OCI-LY3 (cell line): ENCODE measurements around the gene FAM120C.

ENCODE experiments used
- H2AFZ ChIP-seq: fragments of 200-600, 300-600 bp; shearing (Covaris generic); 2 replicates; pipeline ENCODE4 v1.6.0; 2014; ENCODE audit warnings: antibody characterized with exemption, low read depth, low read length
- H3K27ac ChIP-seq: fragments of 200-600, 300-600 bp; sonication (generic); 2 replicates; pipeline ENCODE4 v1.5.1; 2014; ENCODE audit warnings: mild to moderate bottlenecking, low read length, moderate library complexity, mixed read lengths
- H3K27me3 ChIP-seq: fragments of 200-600, 300-600 bp; sonication (generic); 2 replicates; pipeline ENCODE4 v1.6.1; 2014; ENCODE audit warnings: low read depth, low read length, mixed read lengths
- H3K36me3 ChIP-seq: fragments of 200-600, 300-600 bp; sonication (generic); replicated peaks from 2 replicates; pipeline ENCODE3; 2014; ENCODE audit warnings: low read depth, low read length, mixed read lengths
- H3K4me1 ChIP-seq: fragments of 300-600, 200-600 bp; sonication (generic); 2 replicates; pipeline ENCODE4 v1.6.1; 2014; ENCODE audit warnings: low read length, mixed read lengths
- H3K4me2 ChIP-seq: fragments of 200-600, 300-600 bp; sonication (generic); 2 replicates; pipeline ENCODE4 v1.6.1; 2014; ENCODE audit warnings: low read length, mixed read lengths
- H3K4me3 ChIP-seq: fragments of 300-600, 200-600 bp; sonication (generic); 2 replicates; pipeline ENCODE4 v1.5.1; 2014; ENCODE audit warnings: antibody characterized with exemption, mild to moderate bottlenecking, low read length, moderate library complexity
- H3K79me2 ChIP-seq: fragments of 300-600, 200-600 bp; shearing (Covaris generic); 2 replicates; pipeline ENCODE4 v1.6.1; 2014; ENCODE audit warnings: mild to moderate bottlenecking, low read length, mixed read lengths
- H3K9ac ChIP-seq: fragments of 300-600, 200-600 bp; shearing (Covaris generic); 2 replicates; pipeline ENCODE4 v1.6.0; 2014; ENCODE audit warnings: mild to moderate bottlenecking, low read length, moderate library complexity
- H3K9me3 ChIP-seq: fragments of 200-600, 300-600 bp; shearing (Covaris generic); 2 replicates; pipeline ENCODE4 v1.6.1; 2014; ENCODE audit warnings: low read length, mixed read lengths; ENCODE audit not compliant: insufficient read depth
- H4K20me1 ChIP-seq: fragments of 200-600, 300-600 bp; sonication (generic); 2 replicates; pipeline ENCODE4 v1.6.1; 2016; ENCODE audit warnings: low read length, mixed read lengths; ENCODE audit not compliant: insufficient read depth
- EZH2phosphoT487 ChIP-seq: fragments of 200-600 bp; shearing (Covaris generic); IDR thresholded peaks from 2 replicates; pipeline ENCODE4 v1.6.1; 2018; ENCODE audit warnings: antibody characterized with exemption, mixed run types, low read depth
- TF ChIP-seq, protein P1 (sequence below): fragments of 200-600, 300-600 bp; sonication (generic); IDR thresholded peaks from 2 replicates; pipeline ENCODE4 v1.5.1; 2014; ENCODE audit warnings: antibody characterized with exemption, low read length, low read depth

The FAM120C gene

GRCh38 chrX:54093159-54093558 is 89.9 kb downstream of the FAM120C start:
- Histone ChIP-seq H3K9ac (no peak overlapping the region), H3K4me2 (no peak overlapping the region), H3K36me3 (no peaks in the 10 kb centered on the region), H3K79me2 (no peaks in the 10 kb centered on the region), H3K4me3 (no peak overlapping the region), H3K27ac (no peak overlapping the region), H4K20me1 (no peaks in the 10 kb centered on the region), H3K9me3 (no peaks in the 10 kb centered on the region), H3K4me1 (no peaks in the 10 kb centered on the region), H3K27me3 (no peaks in the 10 kb centered on the region), H2AFZ (no peak overlapping the region)
- TF ChIP-seq EZH2phosphoT487, result no peak
- TF ChIP-seq, protein P1, sequence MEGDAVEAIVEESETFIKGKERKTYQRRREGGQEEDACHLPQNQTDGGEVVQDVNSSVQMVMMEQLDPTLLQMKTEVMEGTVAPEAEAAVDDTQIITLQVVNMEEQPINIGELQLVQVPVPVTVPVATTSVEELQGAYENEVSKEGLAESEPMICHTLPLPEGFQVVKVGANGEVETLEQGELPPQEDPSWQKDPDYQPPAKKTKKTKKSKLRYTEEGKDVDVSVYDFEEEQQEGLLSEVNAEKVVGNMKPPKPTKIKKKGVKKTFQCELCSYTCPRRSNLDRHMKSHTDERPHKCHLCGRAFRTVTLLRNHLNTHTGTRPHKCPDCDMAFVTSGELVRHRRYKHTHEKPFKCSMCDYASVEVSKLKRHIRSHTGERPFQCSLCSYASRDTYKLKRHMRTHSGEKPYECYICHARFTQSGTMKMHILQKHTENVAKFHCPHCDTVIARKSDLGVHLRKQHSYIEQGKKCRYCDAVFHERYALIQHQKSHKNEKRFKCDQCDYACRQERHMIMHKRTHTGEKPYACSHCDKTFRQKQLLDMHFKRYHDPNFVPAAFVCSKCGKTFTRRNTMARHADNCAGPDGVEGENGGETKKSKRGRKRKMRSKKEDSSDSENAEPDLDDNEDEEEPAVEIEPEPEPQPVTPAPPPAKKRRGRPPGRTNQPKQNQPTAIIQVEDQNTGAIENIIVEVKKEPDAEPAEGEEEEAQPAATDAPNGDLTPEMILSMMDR, result no peak

- no peak for TF ChIP-seq EZH2phosphoT487
- TF ChIP-seq, protein P1, result no peak
- no peak overlapping the region for H3K9ac ChIP-seq
- H3K4me3 ChIP-seq, result no peak overlapping the region
- H3K79me2 ChIP-seq, result no peaks in the 10 kb centered on the region
- no peak overlapping the region for H3K27ac ChIP-seq
- no peaks in the 10 kb centered on the region for H3K4me1 ChIP-seq
- no peaks in the 10 kb centered on the region for H3K9me3 ChIP-seq
- H3K36me3 ChIP-seq, result no peaks in the 10 kb centered on the region
- no peaks in the 10 kb centered on the region for H4K20me1 ChIP-seq
- H2AFZ ChIP-seq, result no peak overlapping the region
- no peak overlapping the region for H3K4me2 ChIP-seq
- H3K27me3 ChIP-seq, result no peaks in the 10 kb centered on the region
These were observed 92.2 kb downstream of the FAM120C start for GRCh38 chrX:54090880-54091279.

DNA sequence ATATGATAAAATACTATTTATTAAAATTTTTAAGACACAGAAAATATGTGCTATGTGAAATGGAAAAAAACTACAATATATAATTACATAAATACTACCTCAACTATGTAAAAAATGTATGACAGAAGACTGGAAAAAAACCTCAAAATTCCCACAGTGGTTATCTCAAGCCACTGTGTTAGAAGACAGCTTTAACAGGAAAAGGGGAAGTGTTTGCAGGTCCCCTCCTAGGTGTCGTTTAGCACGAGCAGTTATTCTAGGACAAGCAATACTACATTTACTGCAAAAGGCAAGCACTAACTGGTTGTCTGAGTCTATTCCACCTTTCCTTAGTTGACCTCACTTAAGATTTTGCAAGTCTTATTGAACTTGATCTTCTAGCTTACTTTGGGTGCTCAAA is 93.9 kb downstream of the FAM120C start:
- Histone ChIP-seq H4K20me1 (no peaks in the 10 kb centered on the region), H3K4me3 (no peak overlapping the region), H3K27ac (no peak overlapping the region), H3K27me3 (no peaks in the 10 kb centered on the region), H3K9me3 (no peaks in the 10 kb centered on the region), H3K4me1 (no peaks in the 10 kb centered on the region), H3K36me3 (no peaks in the 10 kb centered on the region), H3K79me2 (no peaks in the 10 kb centered on the region), H2AFZ (no peak overlapping the region), H3K9ac (no peak overlapping the region), H3K4me2 (no peak overlapping the region)
- TF ChIP-seq EZH2phosphoT487, result no peak
- TF ChIP-seq, protein P1, result no peak

DNA sequence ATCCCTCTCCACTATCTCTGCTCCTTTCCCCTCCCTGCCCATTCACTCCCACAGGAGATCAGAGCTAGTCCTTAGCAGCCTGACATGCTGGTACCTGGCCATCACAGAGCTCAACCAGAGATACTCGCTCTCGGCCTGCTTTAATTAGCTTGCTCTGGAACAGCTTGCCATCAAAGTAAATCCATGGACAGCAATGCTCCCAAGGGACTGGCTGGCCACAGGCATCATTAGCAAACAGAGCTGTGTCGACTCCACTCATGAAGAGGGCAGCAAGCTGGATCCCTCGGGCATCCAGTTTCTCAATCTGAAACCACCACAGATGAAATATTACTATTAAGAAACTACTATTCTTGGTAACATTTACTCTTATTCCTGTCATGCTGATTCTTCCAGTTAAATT is 95.4 kb downstream of the FAM120C start:
- no peak overlapping the region for H3K9ac ChIP-seq
- no peaks in the 10 kb centered on the region for H3K9me3 ChIP-seq
- H3K36me3 ChIP-seq, result no peaks in the 10 kb centered on the region

More for the DNA sequence above, 95.4 kb downstream of the FAM120C start:
- no peak overlapping the region for H2AFZ ChIP-seq
- no peak for TF ChIP-seq EZH2phosphoT487
- TF ChIP-seq, protein P1, result no peak
- H3K4me3 ChIP-seq, result no peak overlapping the region
- H3K4me2 ChIP-seq, result no peak overlapping the region
- H4K20me1 ChIP-seq, result no peaks in the 10 kb centered on the region
- H3K4me1 ChIP-seq, result no peaks in the 10 kb centered on the region
- H3K79me2 ChIP-seq, result no peaks in the 10 kb centered on the region
- no peak overlapping the region for H3K27ac ChIP-seq
- H3K27me3 ChIP-seq, result no peaks in the 10 kb centered on the region
